ENCODE measurements around the gene MAB21L4.

The MAB21L4 gene

GRCh38 chr2:240894006-240894405 lies 1.9 kb downstream of the MAB21L4 start:
- no peak for DNase-seq

GRCh38 chr2:240893363-240893844 lies 2.6 kb downstream of the MAB21L4 start:
- no peak for DNase-seq

- no peak for DNase-seq
Measured at GRCh38 chr2:240892925-240893324, 3.0 kb downstream of the MAB21L4 start.

- DNase-seq, result no peak
Measured at GRCh38 chr2:240892356-240892755, 3.6 kb downstream of the MAB21L4 start.

- DNase-seq, result no peak
Measured at GRCh38 chr2:240891492-240892340, 4.2 kb downstream of the MAB21L4 start.

GRCh38 chr2:240890691-240891090 lies 5.3 kb downstream of the MAB21L4 start:
- DNase-seq, result no peak

- DNase-seq, result no peak
Measured at GRCh38 chr2:240889601-240890560, 6.1 kb downstream of the MAB21L4 start.

- DNase-seq, result no peak
Measured at GRCh38 chr2:240888890-240889573, 6.9 kb downstream of the MAB21L4 start.

- DNase-seq, result no peak
Measured at GRCh38 chr2:240888130-240888889, 7.6 kb downstream of the MAB21L4 start.

GRCh38 chr2:240887631-240888030 lies 8.3 kb downstream of the MAB21L4 start:
- DNase-seq, result no peak

GRCh38 chr2:240886678-240887609 lies 9.0 kb downstream of the MAB21L4 start:
- no peak for DNase-seq

- DNase-seq, result no peak
Measured at GRCh38 chr2:240886023-240886565, 9.9 kb downstream of the MAB21L4 start.

GRCh38 chr2:240885566-240885965 lies 10.4 kb downstream of the MAB21L4 start:
- no peak for DNase-seq

- DNase-seq, result no peak
Measured at GRCh38 chr2:240884745-240885144, 11.2 kb downstream of the MAB21L4 start.

GRCh38 chr2:240884221-240884620 lies 11.7 kb downstream of the MAB21L4 start:
- DNase-seq, result no peak

- no peak for DNase-seq
Measured at GRCh38 chr2:240881913-240882312, 14.0 kb downstream of the MAB21L4 start.

- no peak for DNase-seq
Measured at GRCh38 chr2:240879105-240879504, 16.9 kb downstream of the MAB21L4 start.

GRCh38 chr2:240878341-240878936 lies 17.5 kb downstream of the MAB21L4 start:
- DNase-seq, result no peak

GRCh38 chr2:240877460-240878340 lies 18.3 kb downstream of the MAB21L4 start:
- no peak for DNase-seq

Measured in NCI-H1694 (cell line).